Posterior vena cava (tissue), 2 donors: ENCODE data around the gene TUBA4B. TPM values are rescaled to one million over a fixed set of nuclear protein-coding genes. Genes with fewer than 3 reads are reported as not detected.

ENCODE experiments used
- DNase-seq: peaks from one replicate; pipeline ENCODE4 v3.0.0-alpha.2; 2020; ENCODE audit warnings: low spot score
- intact Hi-C, 2 donors: fragments of 100-400 bp; cut with DNase I; formaldehyde crosslinking; loops; one replicate each; pipeline versions ENCODE4 v1.14.1 to v1.14.2; 2022 to 2023
- total RNA-seq, 2 donors: library from RNA; stranded (reverse); fragmentation: NEBNext Ultra II Directional; extraction: Animal tissue kit (Norgen Biotek cat#: 25700); gene quantifications; one replicate each; pipeline ENCODE4 v1.2.1, GENCODE V29; 2021
- donor health status: DM: yes; HTN: yes; CAD: no.
- donor health status: DM: yes; HTN: yes; CAD: no.

Gene TUBA4B
- total RNA-seq, 2 donors from 2014 or later, result not detected

- no peak for DNase-seq
- intact Hi-C loops, result loop anchor here in 1 of 2 donors (5.0 kb wide), 1 partner anchor 39 kb away; the partner anchor contains the start of genes CNPPD1 and RETREG2
Measured at GRCh38 chr2:219216535-219216915, 36.5 kb upstream of the TUBA4B start.

GRCh38 chr2:219218217-219218731 is 34.8 kb upstream of the TUBA4B start:
- intact Hi-C loops, result loop anchor here in 1 of 2 donors (5.0 kb wide), 1 partner anchor 41 kb away; the partner anchor contains the start of genes CNPPD1 and RETREG2
- DNase-seq, result peak; percentile 93

- peak; percentile 99 for DNase-seq
- intact Hi-C loops, result loop anchor here in 1 of 2 donors (5.0 kb wide), 1 partner anchor 42 kb away; the partner anchor contains the start of genes CNPPD1 and RETREG2
Measured at GRCh38 chr2:219218732-219219701, 34.0 kb upstream of the TUBA4B start, which contains the start of gene ABCB6. Gene ABCB6 (minus strand): TSS chr2:219218958. CDS start chr2:219218673, 285 bp downstream.

GRCh38 chr2:219219784-219220532 is 33.1 kb upstream of the TUBA4B start:
- DNase-seq, result no peak
- intact Hi-C loops, result loop anchor here in 1 of 2 donors (5.0 kb wide), 1 partner anchor 43 kb away; the partner anchor contains the start of genes CNPPD1 and RETREG2

GRCh38 chr2:219220652-219221402 is 32.2 kb upstream of the TUBA4B start:
- intact Hi-C loops, result no loop called here
- DNase-seq, result no peak

GRCh38 chr2:219221957-219222518 is 31.0 kb upstream of the TUBA4B start:
- no peak for DNase-seq
- intact Hi-C loops, result no loop called here

- intact Hi-C loops, result no loop called here
Measured at GRCh38 chr2:219223831-219224610, 29.0 kb upstream of the TUBA4B start.

GRCh38 chr2:219225350-219225749 is 27.7 kb upstream of the TUBA4B start:
- intact Hi-C loops, result no loop called here
- DNase-seq, result no peak

More at GRCh38 chr2:219223831-219224610, 29.0 kb upstream of the TUBA4B start:
- no peak for DNase-seq

GRCh38 chr2:219228041-219228910 is 24.8 kb upstream of the TUBA4B start:
- intact Hi-C loops, result no loop called here
- DNase-seq, result no peak

- intact Hi-C loops, result no loop called here
Measured at GRCh38 chr2:219228911-219229304, 24.1 kb upstream of the TUBA4B start.

GRCh38 chr2:219229305-219230058 is 23.6 kb upstream of the TUBA4B start, which contains the start of the genes ANKZF1 and ATG9A:
Gene ANKZF1 (plus strand): TSS chr2:219229806. CDS start chr2:219230258, 452 bp downstream.
Gene ATG9A (minus strand): TSS chr2:219229636. CDS start chr2:219228024, 1,612 bp downstream.
- DNase-seq, result peak; percentile 99
- intact Hi-C loops, result no loop called here

More at GRCh38 chr2:219228911-219229304, 24.1 kb upstream of the TUBA4B start:
- DNase-seq, result no peak

- DNase-seq, result no peak
- intact Hi-C loops, result no loop called here
Measured at GRCh38 chr2:219230059-219230540, 22.9 kb upstream of the TUBA4B start.

GRCh38 chr2:219234331-219234730 is 18.7 kb upstream of the TUBA4B start:
- intact Hi-C loops, result no loop called here
- no peak for DNase-seq

- intact Hi-C loops, result no loop called here
- DNase-seq, result no peak
Measured at GRCh38 chr2:219243291-219243761, 9.7 kb upstream of the TUBA4B start.

- no peak for DNase-seq
- intact Hi-C loops, result no loop called here
Measured at GRCh38 chr2:219244789-219245147, 8.3 kb upstream of the TUBA4B start.
